ENCODE data around the gene LMO1.

The LMO1 gene

DNA sequence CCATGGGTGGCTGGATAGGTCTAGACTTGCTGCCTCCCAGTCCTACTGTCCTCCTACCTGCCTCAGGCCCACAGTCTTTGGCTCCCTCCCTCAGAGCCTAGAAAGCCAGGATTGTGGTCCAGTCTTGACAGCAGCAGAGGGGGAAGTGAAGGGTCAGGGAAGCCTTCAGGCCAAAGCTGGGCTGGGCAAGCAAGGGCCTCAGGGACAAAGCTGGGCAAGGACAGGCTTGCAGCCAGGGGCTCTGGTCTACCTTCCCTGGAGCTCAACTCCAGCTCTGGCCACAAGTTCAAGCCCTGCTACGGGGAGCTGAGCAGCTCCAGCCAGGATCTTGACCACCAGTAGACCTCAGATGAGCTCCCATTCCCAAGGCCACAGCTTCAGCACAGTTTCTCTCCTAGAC lies 14.9 kb downstream of the LMO1 start:
- no peak for TF ChIP-seq EZH2phosphoT487 (IDR thresholded peaks at IDR 0.05; ENCODE audit: borderline replicate concordance, low read length)
- no peak for TF ChIP-seq CTCF (IDR thresholded peaks at IDR 0.05; ENCODE audit: low read depth, low read length, poor library complexity, severe bottlenecking)
- peaks cover 8% of the 10 kb centered on the region; the same call in 1 of the 2 replicates for H3K27me3 ChIP-seq (ENCODE audit: control insufficient read depth, low read length)
- H3K27ac ChIP-seq (ENCODE audit: low read depth, low read length): no peak overlapping the region

GRCh38 chr11:8247312-8247711 lies 16.4 kb downstream of the LMO1 start:
- H3K36me3 ChIP-seq (ENCODE audit: control insufficient read depth, low read length): no peaks in the 10 kb centered on the region
- H3K9me2 ChIP-seq (replicated peaks; ENCODE audit: control insufficient read depth, low read length): no peaks in the 10 kb centered on the region
- no peaks in the 10 kb centered on the region for H3K4me1 ChIP-seq (ENCODE audit: control insufficient read depth, low read length)
- H3K79me2 ChIP-seq (ENCODE audit: control insufficient read depth, low read length): no peaks in the 10 kb centered on the region
- TF ChIP-seq CTCF (IDR thresholded peaks at IDR 0.05; ENCODE audit: low read depth, low read length, poor library complexity, severe bottlenecking): peak; percentile 69
- TF ChIP-seq EZH2phosphoT487 (IDR thresholded peaks at IDR 0.05; ENCODE audit: borderline replicate concordance, low read length): no peak
- H3K27ac ChIP-seq (ENCODE audit: low read depth, low read length): no peak overlapping the region
- no peaks in the 10 kb centered on the region for H3F3A ChIP-seq (ENCODE audit: control insufficient read depth, insufficient read depth)
- no peak overlapping the region for H3K4me3 ChIP-seq (ENCODE audit: low read length)
- H4K20me1 ChIP-seq (ENCODE audit: control insufficient read depth, insufficient read depth, low read depth, low read length): no peaks in the 10 kb centered on the region
- H3K4me2 ChIP-seq (ENCODE audit: low read length): no peak overlapping the region
- peaks cover 8% of the 10 kb centered on the region; the same call in 1 of the 2 replicates for H3K27me3 ChIP-seq (ENCODE audit: control insufficient read depth, low read length)
- no peaks in the 10 kb centered on the region for H3K9me3 ChIP-seq (ENCODE audit: control insufficient read depth, insufficient read depth, low read length)

More for the DNA sequence above, 14.9 kb downstream of the LMO1 start:
- Histone ChIP-seq H3K4me3 (ENCODE audit: low read length) (no peak overlapping the region), H3K4me2 (ENCODE audit: low read length) (no peak overlapping the region), H3F3A (ENCODE audit: control insufficient read depth, insufficient read depth) (no peaks in the 10 kb centered on the region), H3K9me3 (ENCODE audit: control insufficient read depth, insufficient read depth, low read length) (no peaks in the 10 kb centered on the region), H3K36me3 (ENCODE audit: control insufficient read depth, low read length) (no peaks in the 10 kb centered on the region), H3K9me2 (replicated peaks; ENCODE audit: control insufficient read depth, low read length) (no peaks in the 10 kb centered on the region), H3K79me2 (ENCODE audit: control insufficient read depth, low read length) (no peaks in the 10 kb centered on the region), H3K4me1 (ENCODE audit: control insufficient read depth, low read length) (no peaks in the 10 kb centered on the region), H4K20me1 (ENCODE audit: control insufficient read depth, insufficient read depth, low read depth, low read length) (no peaks in the 10 kb centered on the region)

- no peaks in the 10 kb centered on the region for H3K4me1 ChIP-seq (ENCODE audit: control insufficient read depth, low read length)
- H3K27me3 ChIP-seq (ENCODE audit: control insufficient read depth, low read length): peaks cover under 1% of the 10 kb centered on the region; the same call in 1 of the 2 replicates
- no peaks in the 10 kb centered on the region for H3K9me2 ChIP-seq (replicated peaks; ENCODE audit: control insufficient read depth, low read length)
- H3K4me2 ChIP-seq (ENCODE audit: low read length): no peak overlapping the region
- H3K36me3 ChIP-seq (ENCODE audit: control insufficient read depth, low read length): no peaks in the 10 kb centered on the region
- H4K20me1 ChIP-seq (ENCODE audit: control insufficient read depth, insufficient read depth, low read depth, low read length): no peaks in the 10 kb centered on the region
- no peak overlapping the region for H3K27ac ChIP-seq (ENCODE audit: low read depth, low read length)
- H3F3A ChIP-seq (ENCODE audit: control insufficient read depth, insufficient read depth): no peaks in the 10 kb centered on the region
- no peak overlapping the region for H3K4me3 ChIP-seq (ENCODE audit: low read length)
- no peaks in the 10 kb centered on the region for H3K79me2 ChIP-seq (ENCODE audit: control insufficient read depth, low read length)
- no peaks in the 10 kb centered on the region for H3K9me3 ChIP-seq (ENCODE audit: control insufficient read depth, insufficient read depth, low read length)
- TF ChIP-seq CTCF (IDR thresholded peaks at IDR 0.05; ENCODE audit: low read depth, low read length, poor library complexity, severe bottlenecking): no peak
- no peak for TF ChIP-seq EZH2phosphoT487 (IDR thresholded peaks at IDR 0.05; ENCODE audit: borderline replicate concordance, low read length)
These were observed 20.2 kb downstream of the LMO1 start for GRCh38 chr11:8243458-8243857.
